AG09309 (cell line): Measurements from ENCODE around the gene NFASC.
A peak's percentile ranks its signal among the peaks of the same experiment; 100 is the strongest.

ENCODE experiments used
- DNase-seq: peaks from one replicate; pipeline ENCODE4 v3.0.0-alpha.2; 2010; ENCODE audit warnings: low read depth
- H3K4me3 ChIP-seq: 2 replicates; pipeline ENCODE4 v1.5.1; 2011; ENCODE audit warnings: mild to moderate bottlenecking, low read depth, low read length, moderate library complexity; ENCODE audit not compliant: control insufficient read depth
- TF ChIP-seq, protein P1 (sequence below): IDR thresholded peaks from 2 replicates; pipeline ENCODE4 v1.5.1; 2011; ENCODE audit warnings: mild to moderate bottlenecking, low read depth, low read length, inconsistent platforms; ENCODE audit not compliant: insufficient read depth, control insufficient read depth; ENCODE audit errors: missing control alignments

NFASC gene

DNA sequence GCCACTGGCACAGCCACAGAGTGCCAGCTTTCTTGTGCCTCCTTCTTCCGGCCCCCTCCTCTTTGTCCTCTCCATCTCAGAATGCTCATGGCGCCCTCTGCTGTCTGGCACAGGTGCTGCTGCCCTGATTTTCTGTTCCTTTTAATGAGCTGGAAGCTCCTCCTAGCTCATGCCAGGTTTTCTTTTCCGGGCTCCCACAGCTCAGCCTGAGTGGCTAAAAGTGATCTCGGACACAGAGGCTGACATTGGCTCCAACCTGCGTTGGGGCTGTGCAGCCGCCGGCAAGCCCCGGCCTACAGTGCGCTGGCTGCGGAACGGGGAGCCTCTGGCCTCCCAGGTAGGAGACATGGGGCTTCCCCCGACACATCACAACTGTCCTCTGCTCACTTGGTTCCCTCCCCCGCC is 191.0 kb downstream of the NFASC start:
- no peak overlapping the region for H3K4me3 ChIP-seq
- peak; percentile 14 for DNase-seq
- TF ChIP-seq, protein P1, sequence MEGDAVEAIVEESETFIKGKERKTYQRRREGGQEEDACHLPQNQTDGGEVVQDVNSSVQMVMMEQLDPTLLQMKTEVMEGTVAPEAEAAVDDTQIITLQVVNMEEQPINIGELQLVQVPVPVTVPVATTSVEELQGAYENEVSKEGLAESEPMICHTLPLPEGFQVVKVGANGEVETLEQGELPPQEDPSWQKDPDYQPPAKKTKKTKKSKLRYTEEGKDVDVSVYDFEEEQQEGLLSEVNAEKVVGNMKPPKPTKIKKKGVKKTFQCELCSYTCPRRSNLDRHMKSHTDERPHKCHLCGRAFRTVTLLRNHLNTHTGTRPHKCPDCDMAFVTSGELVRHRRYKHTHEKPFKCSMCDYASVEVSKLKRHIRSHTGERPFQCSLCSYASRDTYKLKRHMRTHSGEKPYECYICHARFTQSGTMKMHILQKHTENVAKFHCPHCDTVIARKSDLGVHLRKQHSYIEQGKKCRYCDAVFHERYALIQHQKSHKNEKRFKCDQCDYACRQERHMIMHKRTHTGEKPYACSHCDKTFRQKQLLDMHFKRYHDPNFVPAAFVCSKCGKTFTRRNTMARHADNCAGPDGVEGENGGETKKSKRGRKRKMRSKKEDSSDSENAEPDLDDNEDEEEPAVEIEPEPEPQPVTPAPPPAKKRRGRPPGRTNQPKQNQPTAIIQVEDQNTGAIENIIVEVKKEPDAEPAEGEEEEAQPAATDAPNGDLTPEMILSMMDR, result peak; percentile 90

DNA sequence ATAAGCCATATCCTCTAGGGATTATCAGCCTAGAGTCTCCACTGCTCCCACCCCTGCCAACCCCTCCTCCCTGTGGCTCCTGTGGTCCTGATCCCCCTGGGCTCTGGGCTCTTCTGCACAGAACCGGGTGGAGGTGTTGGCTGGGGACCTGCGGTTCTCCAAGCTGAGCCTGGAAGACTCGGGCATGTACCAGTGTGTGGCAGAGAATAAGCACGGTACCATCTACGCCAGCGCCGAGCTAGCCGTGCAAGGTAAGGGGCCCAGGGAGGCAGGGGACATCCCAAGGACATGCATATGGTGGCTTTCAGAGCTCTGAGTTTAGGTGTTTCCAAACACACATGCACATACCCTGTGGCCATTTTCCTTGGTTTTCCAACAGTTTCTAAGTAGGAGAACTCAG is 191.7 kb downstream of the NFASC start:
- no peak for DNase-seq
- TF ChIP-seq, protein P1, result no peak

DNA sequence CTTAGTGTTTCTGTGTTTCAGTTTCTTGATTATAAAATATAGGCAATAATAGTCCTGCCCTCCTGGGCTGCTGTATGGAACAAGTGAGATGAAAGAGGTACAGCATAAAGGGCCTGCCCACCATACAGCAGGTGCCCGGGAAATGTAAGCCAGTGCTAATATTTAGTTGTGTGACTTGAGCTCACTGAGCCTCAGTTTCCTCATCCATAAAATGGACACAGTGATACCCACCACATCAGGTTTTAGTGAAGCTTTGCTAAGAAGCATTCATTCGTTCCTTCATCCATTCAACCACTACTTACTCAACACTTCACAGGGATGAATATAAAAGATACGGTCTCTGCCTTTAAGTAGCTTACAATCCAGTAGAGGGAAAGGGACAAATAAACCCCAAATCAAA is 192.2 kb downstream of the NFASC start:
- TF ChIP-seq, protein P1, result no peak
- no peak for DNase-seq
- no peak overlapping the region for H3K4me3 ChIP-seq

More for the DNA sequence above, 191.7 kb downstream of the NFASC start:
- H3K4me3 ChIP-seq, result no peak overlapping the region

DNA sequence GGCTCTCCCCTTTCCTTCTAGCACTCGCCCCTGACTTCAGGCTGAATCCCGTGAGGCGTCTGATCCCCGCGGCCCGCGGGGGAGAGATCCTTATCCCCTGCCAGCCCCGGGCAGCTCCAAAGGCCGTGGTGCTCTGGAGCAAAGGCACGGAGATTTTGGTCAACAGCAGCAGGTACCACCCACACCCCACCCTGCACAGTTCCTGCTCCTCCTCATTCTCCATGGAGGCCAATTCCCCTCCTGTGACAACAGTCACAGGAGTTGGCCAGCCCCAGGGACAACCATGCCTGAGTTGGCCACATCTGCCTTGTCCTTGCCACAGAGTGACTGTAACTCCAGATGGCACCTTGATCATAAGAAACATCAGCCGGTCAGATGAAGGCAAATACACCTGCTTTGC is 193.6 kb downstream of the NFASC start:
- H3K4me3 ChIP-seq, result no peak overlapping the region
- TF ChIP-seq, protein P1, result no peak
- no peak for DNase-seq

DNA sequence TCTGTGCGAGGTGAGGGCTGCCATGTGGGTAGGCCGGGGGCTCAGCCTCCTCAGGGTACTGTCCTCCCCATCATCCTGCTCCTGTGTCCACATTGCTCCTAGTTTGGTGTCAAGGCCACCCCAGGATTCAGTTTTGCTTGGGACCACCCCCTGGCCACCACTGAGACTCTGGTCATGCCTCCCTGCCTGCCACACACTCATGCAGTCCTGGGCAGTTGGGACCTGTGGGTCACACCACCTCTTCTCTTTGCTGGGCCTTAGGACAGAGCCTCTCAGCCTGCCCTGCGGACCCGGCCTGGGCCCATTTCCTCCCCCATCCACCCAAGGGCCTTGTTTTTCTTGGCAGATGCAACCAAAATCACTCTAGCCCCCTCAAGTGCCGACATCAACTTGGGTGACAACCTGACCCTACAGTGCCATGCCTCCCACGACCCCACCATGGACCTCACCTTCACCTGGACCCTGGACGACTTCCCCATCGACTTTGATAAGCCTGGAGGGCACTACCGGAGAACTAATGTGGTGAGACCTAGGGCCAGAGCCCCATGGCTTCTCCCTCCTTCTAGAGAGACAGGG is 194.2 kb downstream of the NFASC start:
- H3K4me3 ChIP-seq, result no peak overlapping the region
- TF ChIP-seq, protein P1, result no peak
- DNase-seq, result no peak

DNA sequence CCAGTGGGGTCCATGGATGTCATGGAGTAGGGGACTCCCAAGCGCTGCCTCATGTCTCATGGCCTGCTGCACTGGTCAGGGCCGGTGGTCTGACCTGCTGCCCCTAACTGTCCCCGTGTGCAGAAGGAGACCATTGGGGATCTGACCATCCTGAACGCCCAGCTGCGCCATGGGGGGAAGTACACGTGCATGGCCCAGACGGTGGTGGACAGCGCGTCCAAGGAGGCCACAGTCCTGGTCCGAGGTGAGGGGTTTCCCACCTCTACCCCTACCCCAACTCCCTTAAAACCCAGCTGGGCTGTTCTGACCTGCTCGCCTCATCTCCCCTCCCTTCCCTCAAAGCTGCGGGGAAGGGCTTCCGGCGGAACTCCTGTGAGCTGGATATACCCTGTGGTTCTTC is 195.0 kb downstream of the NFASC start:
- TF ChIP-seq, protein P1, result no peak
- H3K4me3 ChIP-seq, result no peak overlapping the region
- DNase-seq, result no peak
